Measurements from ENCODE around the gene FGF11.
A peak's percentile ranks its signal among the peaks of the same experiment; 100 is the strongest.

The FGF11 gene

GRCh38 chr17:7483255-7484066, 44.1 kb downstream of the FGF11 start (continued):
- TF ChIP-seq ZNF23 (tag by site-specific recombination; IDR thresholded peaks at IDR 0.05; ENCODE audit: borderline replicate concordance) (no peak), ZNF555 (tag by site-specific recombination; conservative IDR thresholded peaks at IDR 0.05) (no peak), KLF16 (tag by site-specific recombination; IDR thresholded peaks at IDR 0.05) (peak; percentile 63; the same call in 1 of the 2 replicates), INSM2 (tag by site-specific recombination; IDR thresholded peaks at IDR 0.05) (peak; percentile 40; the same call in 1 of the 2 replicates), ZNF707 (tag by site-specific recombination; IDR thresholded peaks at IDR 0.05) (no peak), GFI1B (tag by site-specific recombination; IDR thresholded peaks at IDR 0.05) (no peak), ZNF174 (tag by site-specific recombination; IDR thresholded peaks at IDR 0.05) (no peak), ZNF24 (tag by site-specific recombination; IDR thresholded peaks at IDR 0.05) (peak; percentile 58; the same call in 1 of the 2 replicates), ZBTB26 (tag by site-specific recombination; optimal IDR thresholded peaks at IDR 0.05) (peak; percentile 8), SP2 (tag by site-specific recombination; IDR thresholded peaks at IDR 0.05) (peak; percentile 62), ZNF362 (tag by site-specific recombination; IDR thresholded peaks at IDR 0.05) (no peak), ZNF654 (tag by site-specific recombination; IDR thresholded peaks at IDR 0.05; ENCODE audit: low read depth) (0 out of 2 replicates have a peak, but pooled peaks have one; percentile 7), ZSCAN23 (tag by site-specific recombination; IDR thresholded peaks at IDR 0.05) (peak; percentile 32; the same call in 1 of the 2 replicates), ZNF670 (tag by site-specific recombination; IDR thresholded peaks at IDR 0.05; ENCODE audit: low read depth) (no peak), ZNF558 (tag by site-specific recombination; IDR thresholded peaks at IDR 0.05) (peak; percentile 65; the same call in 1 of the 2 replicates), ZNF175 (tag by site-specific recombination; IDR thresholded peaks at IDR 0.05) (no peak), ZSCAN18 (tag by site-specific recombination; IDR thresholded peaks at IDR 0.05) (0 out of 2 replicates have a peak, but pooled peaks have one; percentile 6), ZNF600 (tag by site-specific recombination; IDR thresholded peaks at IDR 0.05) (peak; percentile 90), ZNF423 (tag by site-specific recombination; IDR thresholded peaks at IDR 0.05) (peak; percentile 58; the same call in 1 of the 2 replicates), ZBTB10 (tag by site-specific recombination; IDR thresholded peaks at IDR 0.05) (peak; percentile 94), HIC1 (tag by site-specific recombination; IDR thresholded peaks at IDR 0.05) (peak; percentile 67; the same call in 1 of the 2 replicates), KLF17 (tag by site-specific recombination; IDR thresholded peaks at IDR 0.05) (peak; percentile 80), YY1 (tag by site-specific recombination; IDR thresholded peaks at IDR 0.05) (peak; percentile 70; the same call in 1 of the 2 replicates), ZNF692 (tag by site-specific recombination; IDR thresholded peaks at IDR 0.05) (no peak), ZEB2 (tag by site-specific recombination; IDR thresholded peaks at IDR 0.05) (peak; percentile 50; the same call in 1 of the 2 replicates)
